Calu3 (cell line): ENCODE measurements around the gene ZNF836. TPM values are rescaled to one million over a fixed set of nuclear protein-coding genes. Genes with fewer than 3 reads are reported as not detected.

Experiments
- BruUV-seq: library from RNA; stranded (reverse); fragments of 400-500 nt; replicated peaks from 2 replicates; lab custom pipeline; 2021; lab: Mats Ljungman, UMichigan
- CTCF ChIA-PET: fragments of 300-600 bp; sonication (Branson Sonifier 250); formaldehyde crosslinking; loops from one replicate; lab custom pipeline; 2022; ENCODE audit warnings: antibody characterized with exemption; lab: Charles Lee
- DNase-seq: peaks from one replicate; pipeline ENCODE4 v3.0.0; 2022
- H3K27ac Mint-ChIP-seq: one replicate; pipeline ENCODE4 v1.8.0; 2022; ENCODE audit warnings: mixed read lengths; ENCODE audit not compliant: unreplicated experiment
- H3K27me3 Mint-ChIP-seq: one replicate; pipeline ENCODE4 v1.8.0; 2022; ENCODE audit warnings: mixed read lengths; ENCODE audit not compliant: unreplicated experiment
- H3K36me3 Mint-ChIP-seq: one replicate; pipeline ENCODE4 v1.8.0; 2022; ENCODE audit warnings: mild to moderate bottlenecking, moderate library complexity, mixed read lengths; ENCODE audit not compliant: insufficient read depth, unreplicated experiment
- H3K4me1 Mint-ChIP-seq: one replicate; pipeline ENCODE4 v1.8.0; 2022; ENCODE audit warnings: mild to moderate bottlenecking, low read depth, mixed read lengths; ENCODE audit not compliant: unreplicated experiment
- H3K4me3 Mint-ChIP-seq: one replicate; pipeline ENCODE4 v1.8.0; 2022; ENCODE audit warnings: mild to moderate bottlenecking, low read depth, moderate library complexity, mixed read lengths; ENCODE audit not compliant: unreplicated experiment
- H3K9me3 Mint-ChIP-seq: one replicate; pipeline ENCODE4 v1.8.0; 2022; ENCODE audit warnings: low read depth, mixed read lengths; ENCODE audit not compliant: unreplicated experiment
- CTCF ChIP-seq: fragments of 200-600 bp; IDR thresholded peaks from one replicate; pipeline ENCODE4 v1.8.0; 2022; ENCODE audit warnings: antibody characterized with exemption; ENCODE audit not compliant: unreplicated experiment
- intact Hi-C: fragments of 100-400 bp; cut with micrococcal nuclease; formaldehyde crosslinking; loops from one replicate; pipeline ENCODE4 v1.10.0; 2022; ENCODE audit not compliant: unreplicated experiment
- total RNA-seq: library from RNA; stranded (reverse); gene quantifications from 2 replicates; pipeline ENCODE4 v1.2.3, GENCODE V29; 2022

ZNF836 gene
- total RNA-seq, 1 experiment from 2014 or later: 11.3 TPM

- Mint-ChIP-seq H3K4me3 (no peak overlapping the region), H3K27me3 (no peaks in the 10 kb centered on the region), H3K27ac (no peak overlapping the region), H3K36me3 (peaks cover 4% of the 10 kb centered on the region), H3K4me1 (no peaks in the 10 kb centered on the region), H3K9me3 (peaks cover 17% of the 10 kb centered on the region)
- CTCF ChIA-PET: no interaction called here
- no peak for TF ChIP-seq CTCF
- BruUV-seq: no TSS peak
- intact Hi-C loops: no loop called here
- no peak for DNase-seq
Measured at GRCh38 chr19:52176574-52176973, 5.2 kb upstream of the ZNF836 start.

- intact Hi-C loops: no loop called here
- H3K9me3 Mint-ChIP-seq: peaks cover 18% of the 10 kb centered on the region
- DNase-seq: no peak
- peaks cover 12% of the 10 kb centered on the region for H3K4me1 Mint-ChIP-seq
- no peak overlapping the region for H3K27ac Mint-ChIP-seq
- no TSS peak for BruUV-seq
- CTCF ChIA-PET: interaction anchor here (1.7 kb wide), 1 partner anchor 17 kb away, joined by 5 read pairs; the partner anchor contains the start of gene PPP2R1A
- peak overlapping the region; percentile 85 for H3K4me3 Mint-ChIP-seq
- TF ChIP-seq CTCF: no peak
- peaks cover 22% of the 10 kb centered on the region for H3K36me3 Mint-ChIP-seq
- no peaks in the 10 kb centered on the region for H3K27me3 Mint-ChIP-seq
Measured at GRCh38 chr19:52172347-52172746, 926 bp upstream of the ZNF836 start.

- intact Hi-C loops: loop anchor here (1.0 to 2.0 kb wide), 2 partner anchors 18 to 32 kb away; partner anchors contain the start of gene ZNF616
- H3K4me3 Mint-ChIP-seq: peak overlapping the region; percentile 85
- H3K27me3 Mint-ChIP-seq: no peaks in the 10 kb centered on the region
- peak; percentile 21 for DNase-seq
- BruUV-seq: TSS peak; percentile 77
- peaks cover 10% of the 10 kb centered on the region for H3K9me3 Mint-ChIP-seq
- H3K36me3 Mint-ChIP-seq: peaks cover 23% of the 10 kb centered on the region
- H3K4me1 Mint-ChIP-seq: peaks cover 12% of the 10 kb centered on the region
- H3K27ac Mint-ChIP-seq: peak overlapping the region; percentile 94
- no peak for TF ChIP-seq CTCF
- CTCF ChIA-PET: interaction anchor here (0.8 kb wide), 1 partner anchor 19 kb away, joined by 3 read pairs; the partner anchor contains the start of gene PPP2R1A
Measured at GRCh38 chr19:52170863-52171320, 529 bp downstream of the ZNF836 start.

- no peak for DNase-seq
- Mint-ChIP-seq H3K4me3 (peak overlapping the region; percentile 85), H3K27ac (peak overlapping the region; percentile 94), H3K4me1 (peaks cover 12% of the 10 kb centered on the region), H3K36me3 (peaks cover 23% of the 10 kb centered on the region), H3K9me3 (peaks cover 10% of the 10 kb centered on the region), H3K27me3 (no peaks in the 10 kb centered on the region)
- intact Hi-C loops: loop anchor here (2.0 kb wide), 1 partner anchor 18 kb away; no protein-coding TSS in a partner anchor
- TF ChIP-seq CTCF: no peak
- CTCF ChIA-PET: interaction anchor here (0.6 kb wide), 1 partner anchor 9 kb away, joined by 4 read pairs; no protein-coding TSS in a partner anchor
- no TSS peak for BruUV-seq
Measured at GRCh38 chr19:52170304-52170703, 1.1 kb downstream of the ZNF836 start.
